Measurements from ENCODE around the gene SNX7.

DNA sequence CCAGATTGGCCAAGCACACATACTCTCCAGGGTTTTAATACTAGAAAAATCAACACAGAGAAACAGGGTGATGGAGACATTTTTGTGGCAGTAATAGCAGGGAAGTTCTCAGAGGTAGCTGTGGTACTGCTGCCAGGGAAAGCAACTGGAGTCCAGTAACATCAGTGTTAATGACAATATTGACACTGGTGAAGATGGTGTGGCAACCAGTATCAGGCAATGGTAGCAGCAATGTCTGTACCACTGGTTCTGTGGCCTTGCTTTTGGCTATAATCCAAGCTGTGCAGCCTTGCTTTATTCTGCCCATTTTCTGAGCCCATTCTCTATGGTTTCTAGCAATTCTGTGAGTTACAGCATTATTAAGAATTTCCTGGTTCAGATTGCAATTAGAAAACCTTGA lies 1.6 kb upstream of the SNX7 start:
- TF ChIP-seq, protein P1, sequence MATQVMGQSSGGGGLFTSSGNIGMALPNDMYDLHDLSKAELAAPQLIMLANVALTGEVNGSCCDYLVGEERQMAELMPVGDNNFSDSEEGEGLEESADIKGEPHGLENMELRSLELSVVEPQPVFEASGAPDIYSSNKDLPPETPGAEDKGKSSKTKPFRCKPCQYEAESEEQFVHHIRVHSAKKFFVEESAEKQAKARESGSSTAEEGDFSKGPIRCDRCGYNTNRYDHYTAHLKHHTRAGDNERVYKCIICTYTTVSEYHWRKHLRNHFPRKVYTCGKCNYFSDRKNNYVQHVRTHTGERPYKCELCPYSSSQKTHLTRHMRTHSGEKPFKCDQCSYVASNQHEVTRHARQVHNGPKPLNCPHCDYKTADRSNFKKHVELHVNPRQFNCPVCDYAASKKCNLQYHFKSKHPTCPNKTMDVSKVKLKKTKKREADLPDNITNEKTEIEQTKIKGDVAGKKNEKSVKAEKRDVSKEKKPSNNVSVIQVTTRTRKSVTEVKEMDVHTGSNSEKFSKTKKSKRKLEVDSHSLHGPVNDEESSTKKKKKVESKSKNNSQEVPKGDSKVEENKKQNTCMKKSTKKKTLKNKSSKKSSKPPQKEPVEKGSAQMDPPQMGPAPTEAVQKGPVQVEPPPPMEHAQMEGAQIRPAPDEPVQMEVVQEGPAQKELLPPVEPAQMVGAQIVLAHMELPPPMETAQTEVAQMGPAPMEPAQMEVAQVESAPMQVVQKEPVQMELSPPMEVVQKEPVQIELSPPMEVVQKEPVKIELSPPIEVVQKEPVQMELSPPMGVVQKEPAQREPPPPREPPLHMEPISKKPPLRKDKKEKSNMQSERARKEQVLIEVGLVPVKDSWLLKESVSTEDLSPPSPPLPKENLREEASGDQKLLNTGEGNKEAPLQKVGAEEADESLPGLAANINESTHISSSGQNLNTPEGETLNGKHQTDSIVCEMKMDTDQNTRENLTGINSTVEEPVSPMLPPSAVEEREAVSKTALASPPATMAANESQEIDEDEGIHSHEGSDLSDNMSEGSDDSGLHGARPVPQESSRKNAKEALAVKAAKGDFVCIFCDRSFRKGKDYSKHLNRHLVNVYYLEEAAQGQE (IDR thresholded peaks at IDR 0.05; ENCODE audit: low read depth) = no peak
- TF ChIP-seq POLR2A (IDR thresholded peaks at IDR 0.05; ENCODE audit: borderline replicate concordance, extremely low read depth, insufficient read depth, insufficient read length) (no peak), TCF7L2 (IDR thresholded peaks at IDR 0.05; ENCODE audit: borderline replicate concordance, extremely low read depth, insufficient read depth, insufficient read length) (no peak)
- TF ChIP-seq, protein P2, sequence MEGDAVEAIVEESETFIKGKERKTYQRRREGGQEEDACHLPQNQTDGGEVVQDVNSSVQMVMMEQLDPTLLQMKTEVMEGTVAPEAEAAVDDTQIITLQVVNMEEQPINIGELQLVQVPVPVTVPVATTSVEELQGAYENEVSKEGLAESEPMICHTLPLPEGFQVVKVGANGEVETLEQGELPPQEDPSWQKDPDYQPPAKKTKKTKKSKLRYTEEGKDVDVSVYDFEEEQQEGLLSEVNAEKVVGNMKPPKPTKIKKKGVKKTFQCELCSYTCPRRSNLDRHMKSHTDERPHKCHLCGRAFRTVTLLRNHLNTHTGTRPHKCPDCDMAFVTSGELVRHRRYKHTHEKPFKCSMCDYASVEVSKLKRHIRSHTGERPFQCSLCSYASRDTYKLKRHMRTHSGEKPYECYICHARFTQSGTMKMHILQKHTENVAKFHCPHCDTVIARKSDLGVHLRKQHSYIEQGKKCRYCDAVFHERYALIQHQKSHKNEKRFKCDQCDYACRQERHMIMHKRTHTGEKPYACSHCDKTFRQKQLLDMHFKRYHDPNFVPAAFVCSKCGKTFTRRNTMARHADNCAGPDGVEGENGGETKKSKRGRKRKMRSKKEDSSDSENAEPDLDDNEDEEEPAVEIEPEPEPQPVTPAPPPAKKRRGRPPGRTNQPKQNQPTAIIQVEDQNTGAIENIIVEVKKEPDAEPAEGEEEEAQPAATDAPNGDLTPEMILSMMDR (IDR thresholded peaks at IDR 0.05 in 2 of 3, conservative IDR thresholded peaks at IDR 0.05 in 1 of 3; ENCODE audit: borderline replicate concordance in 1 of 3, insufficient read depth in 1 of 3, low read depth in 2 of 3, low read length in 2 of 3) = no peak
- TF ChIP-seq, protein P3, sequence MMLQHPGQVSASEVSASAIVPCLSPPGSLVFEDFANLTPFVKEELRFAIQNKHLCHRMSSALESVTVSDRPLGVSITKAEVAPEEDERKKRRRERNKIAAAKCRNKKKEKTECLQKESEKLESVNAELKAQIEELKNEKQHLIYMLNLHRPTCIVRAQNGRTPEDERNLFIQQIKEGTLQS (IDR thresholded peaks at IDR 0.05) = no peak

Data from HCT116 (cell line).